Transverse colon (tissue), 4 donors: ENCODE measurements around the gene DGUOK. TPM values are rescaled to one million over a fixed set of nuclear protein-coding genes. Genes with fewer than 3 reads are reported as not detected.
A peak's percentile ranks its signal among the peaks of the same experiment; 100 is the strongest.
"Not testable (repeated sequence)": the region's sequence is repeated elsewhere in the genome, so short reads cannot be mapped to it uniquely, and the experiment has no call there.

Source experiments
- DNase-seq: peaks from one replicate; pipeline ENCODE4 v3.0.0-alpha.2; 2019
- H3K27ac ChIP-seq, 4 donors: fragments of 200-600 bp; sonication (generic); 2 replicates each; pipeline ENCODE4 v1.5.1; 2016 to 2018; ENCODE audit warnings: inconsistent platforms in 4 of 4
- H3K27me3 ChIP-seq: fragments of 200-600 bp; sonication (generic); 2 replicates; pipeline ENCODE4 v1.5.1; 2017; ENCODE audit warnings: inconsistent platforms
- H3K36me3 ChIP-seq, 4 donors: fragments of 200-600 bp; sonication (generic); 2 replicates each; pipeline ENCODE4 v1.5.1; 2017 to 2019; ENCODE audit warnings: inconsistent platforms in 4 of 4
- H3K4me1 ChIP-seq, 4 donors: fragments of 200-600 bp; sonication (generic); 2 replicates each; pipeline ENCODE4 v1.5.1; 2017 to 2020; ENCODE audit warnings: inconsistent platforms in 4 of 4
- H3K4me3 ChIP-seq, 4 donors: fragments of 200-600 bp; sonication (generic); 1 replicate in 1 of 4; 2 replicates in 3 of 4; pipeline versions ENCODE4 v1.5.1 to v1.6.1; 2017 to 2019; ENCODE audit warnings: inconsistent platforms in 4 of 4
- H3K9me3 ChIP-seq, 2 donors: fragments of 200-600 bp; sonication (generic); 2 replicates each; pipeline ENCODE4 v1.5.1; 2017 to 2019; ENCODE audit warnings: inconsistent platforms in 2 of 2
- CTCF ChIP-seq, 5 experiments: fragments of 200-600 bp in 3 of 5; fragments of 450-650 bp in 2 of 5; sonication (generic) in 3 of 5; IDR thresholded peaks; 1 replicate in 2 of 5; 2 replicates in 3 of 5; pipeline ENCODE4 v1.5.1; 2016 to 2017; ENCODE audit warnings: antibody characterized with exemption in 5 of 5, inconsistent platforms in 3 of 5, mild to moderate bottlenecking in 2 of 5, moderate library complexity in 1 of 5
- EP300 ChIP-seq: sonication (generic); formaldehyde crosslinking; IDR thresholded peaks from one replicate; pipeline ENCODE4 v1.6.1; 2017; ENCODE audit warnings: antibody characterized with exemption, low read depth
- POLR2A ChIP-seq: fragments of 450-650 bp; IDR thresholded peaks from one replicate; pipeline ENCODE4 v1.6.1; 2016; ENCODE audit warnings: antibody characterized with exemption, mild to moderate bottlenecking, moderate library complexity
- POLR2AphosphoS5 ChIP-seq, 3 donors: sonication (generic); formaldehyde crosslinking; IDR thresholded peaks; one replicate each; pipeline ENCODE4 v1.6.1; 2016; ENCODE audit warnings: antibody characterized with exemption in 3 of 3
- WGBS, 2 donors: methylation state at CpG; one replicate each; pipeline ENCODE4 v1.1.5; 2018; ENCODE audit warnings: low coverage in 1 of 2; 5-methylcytosine and 5-hydroxymethylcytosine counted together
- in situ Hi-C, 4 donors: fragments of 200-750 bp; cut with MboI; loops; one replicate each; pipeline versions ENCODE4 v1.15.0 to v1.15.1; 2017; ENCODE audit warnings: low sequenced_read_pairs in 3 of 4, low pct_ligation_motif_present in 1 of 4, low pct_unique_long_range_greater_than_20kb in 1 of 4
- intact Hi-C: fragments of 100-400 bp; cut with DNase I; formaldehyde crosslinking; loops from one replicate; pipeline ENCODE4 v1.15.1; 2023; ENCODE audit warnings: low total_unique reads
- total RNA-seq, 4 donors: library from RNA; depleted of rRNA; stranded (reverse); fragments of >200 nt; gene quantifications; one replicate each; pipeline ENCODE4 v1.1.0, GENCODE V29; 2016

The DGUOK gene
- total RNA-seq, 4 donors from 2014 or later = 27.3 to 49.7 (median 40.3) TPM

- Histone ChIP-seq H3K27me3 (no peaks in the 10 kb centered on the region), H3K36me3 (no peaks in the 10 kb centered on the region), H3K9me3 (no peaks in the 10 kb centered on the region), H3K27ac (peak overlapping the region; percentile 29 to 89 (median 66)), H3K4me1 (peaks cover 0 to 4% (median 0%) of the 10 kb centered on the region in 4 donors), H3K4me3 (no peak overlapping the region)
- intact Hi-C loops (no loop called here), in situ Hi-C loops (no loop called here)
- 73 to 76% methylated on average over 3 to 4 of the region's 4 CpGs for WGBS, 2 donors
- DNase-seq = no peak
- TF ChIP-seq POLR2AphosphoS5 (IDR thresholded peaks at IDR 0.05) (peak in 1 of 3 donors; percentile 17), EP300 (no peak)
These were observed 24.4 kb upstream of the DGUOK start for GRCh38 chr2:73902284-73902683.

GRCh38 chr2:73903313-73903712 lies 23.4 kb upstream of the DGUOK start:
- no peaks in the 10 kb centered on the region for H3K9me3 ChIP-seq
- WGBS, 2 donors = 43 to 75% methylated on average over 1 to 4 of the region's 4 CpGs
- peak in 1 of 3 donors; percentile 26 for TF ChIP-seq POLR2AphosphoS5 (IDR thresholded peaks at IDR 0.05)
- no peak for TF ChIP-seq CTCF (IDR thresholded peaks at IDR 0.05)
- no peaks in the 10 kb centered on the region for H3K36me3 ChIP-seq
- no peaks in the 10 kb centered on the region for H3K27me3 ChIP-seq
- in situ Hi-C loops = no loop called here
- H3K4me1 ChIP-seq = peaks cover 0 to 9% (median 2%) of the 10 kb centered on the region in 4 donors
- no peak for DNase-seq
- H3K4me3 ChIP-seq = no peak overlapping the region
- intact Hi-C loops = no loop called here
- peak overlapping the region in 3 of 4 donors; percentile 44 to 89 (median 87) for H3K27ac ChIP-seq

- intact Hi-C loops, H3K27me3 ChIP-seq, H3K4me3 ChIP-seq, H3K9me3 ChIP-seq, in situ Hi-C loops, H3K4me1 ChIP-seq, DNase-seq, H3K36me3 ChIP-seq: not testable (repeated sequence)
- peak overlapping the region in 3 of 4 donors; percentile 44 to 89 (median 87) for H3K27ac ChIP-seq
- peak in 1 of 3 donors; percentile 41 for TF ChIP-seq POLR2AphosphoS5 (IDR thresholded peaks at IDR 0.05)
- 80 to 81% methylated on average over 3 to 5 of the region's 5 CpGs for WGBS, 2 donors
These were observed 22.6 kb upstream of the DGUOK start for GRCh38 chr2:73903949-73904613.

- intact Hi-C loops (no loop called here), in situ Hi-C loops (no loop called here)
- H3K36me3 ChIP-seq = peaks cover 0 to 3% (median 0%) of the 10 kb centered on the region in 4 donors
- no peaks in the 10 kb centered on the region for H3K27me3 ChIP-seq
- no peak overlapping the region for H3K4me3 ChIP-seq
- TF ChIP-seq POLR2A (no peak), EP300 (no peak), POLR2AphosphoS5 (IDR thresholded peaks at IDR 0.05) (no peak), CTCF (IDR thresholded peaks at IDR 0.05) (no peak)
- no peaks in the 10 kb centered on the region for H3K9me3 ChIP-seq
- H3K27ac ChIP-seq = peak overlapping the region in 2 of 4 donors; percentile 42 to 89
- no peak for DNase-seq
- peaks cover 0 to 9% (median 2%) of the 10 kb centered on the region in 4 donors for H3K4me1 ChIP-seq
- 73 to 82% methylated on average over 1 of the region's 1 CpG for WGBS, 2 donors
These were observed 21.7 kb upstream of the DGUOK start for GRCh38 chr2:73904952-73905351.

GRCh38 chr2:73906847-73907505 lies 19.7 kb upstream of the DGUOK start:
- no peaks in the 10 kb centered on the region for H3K9me3 ChIP-seq
- no peak for DNase-seq
- no peaks in the 10 kb centered on the region for H3K27me3 ChIP-seq
- 49 to 60% methylated on average over 4 to 5 of the region's 5 CpGs for WGBS, 2 donors
- in situ Hi-C loops (no loop called here), intact Hi-C loops (no loop called here)
- H3K4me1 ChIP-seq = peaks cover 0 to 9% (median 2%) of the 10 kb centered on the region in 4 donors
- H3K36me3 ChIP-seq = peaks cover 0 to 3% (median 0%) of the 10 kb centered on the region in 4 donors
- peak overlapping the region; percentile 42 to 89 (median 53) for H3K27ac ChIP-seq
- H3K4me3 ChIP-seq = no peak overlapping the region
- peak in 1 of 3 donors; percentile 15 for TF ChIP-seq POLR2AphosphoS5 (IDR thresholded peaks at IDR 0.05)
- TF ChIP-seq EP300 = no peak
- TF ChIP-seq POLR2A = no peak
- no peak for TF ChIP-seq CTCF (IDR thresholded peaks at IDR 0.05)
